ENCODE results near the gene TBRG4.

- TF ChIP-seq CTCF (IDR thresholded peaks at IDR 0.05; ENCODE audit: extremely low read depth in 1 of 2, insufficient read depth in 1 of 2, low read depth in 1 of 2, low read length in 2 of 2) (no peak), POLR2A (IDR thresholded peaks at IDR 0.05; ENCODE audit: low read depth, low read length) (no peak), POLR2AphosphoS5 (IDR thresholded peaks at IDR 0.05; ENCODE audit: insufficient read depth, low read depth, low read length) (no peak), FOS (IDR thresholded peaks at IDR 0.05; ENCODE audit: borderline replicate concordance, insufficient read depth, low read length) (no peak), MAX (IDR thresholded peaks at IDR 0.05; ENCODE audit: insufficient read depth, insufficient read length) (no peak)
Measured at GRCh38 chr7:45074528-45075354, 36.8 kb downstream of the TBRG4 start.
